ENCODE results near the gene SETBP1.
"Not testable (repeated sequence)": the region's sequence is repeated elsewhere in the genome, so short reads cannot be mapped to it uniquely, and the experiment has no call there.

DNA sequence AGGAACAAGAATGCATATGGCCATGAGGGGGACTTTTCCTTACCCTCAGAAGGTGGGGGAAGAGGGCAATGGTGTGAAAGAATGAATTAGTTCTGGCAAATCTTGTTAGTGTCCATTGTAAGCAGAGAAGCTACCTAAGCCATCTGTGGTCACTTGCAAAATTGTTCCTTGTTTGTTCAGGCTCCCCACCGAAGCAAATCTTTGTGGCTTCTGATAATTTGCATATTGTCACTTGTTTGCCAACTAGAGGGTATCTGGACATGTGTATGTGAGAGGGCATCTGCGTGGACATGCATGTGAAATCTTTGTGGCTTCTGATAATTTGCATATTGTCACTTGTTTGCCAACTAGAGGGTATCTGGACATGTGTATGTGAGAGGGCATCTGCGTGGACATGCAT is 41.1 kb downstream of the SETBP1 start:
- TF ChIP-seq, protein P1, sequence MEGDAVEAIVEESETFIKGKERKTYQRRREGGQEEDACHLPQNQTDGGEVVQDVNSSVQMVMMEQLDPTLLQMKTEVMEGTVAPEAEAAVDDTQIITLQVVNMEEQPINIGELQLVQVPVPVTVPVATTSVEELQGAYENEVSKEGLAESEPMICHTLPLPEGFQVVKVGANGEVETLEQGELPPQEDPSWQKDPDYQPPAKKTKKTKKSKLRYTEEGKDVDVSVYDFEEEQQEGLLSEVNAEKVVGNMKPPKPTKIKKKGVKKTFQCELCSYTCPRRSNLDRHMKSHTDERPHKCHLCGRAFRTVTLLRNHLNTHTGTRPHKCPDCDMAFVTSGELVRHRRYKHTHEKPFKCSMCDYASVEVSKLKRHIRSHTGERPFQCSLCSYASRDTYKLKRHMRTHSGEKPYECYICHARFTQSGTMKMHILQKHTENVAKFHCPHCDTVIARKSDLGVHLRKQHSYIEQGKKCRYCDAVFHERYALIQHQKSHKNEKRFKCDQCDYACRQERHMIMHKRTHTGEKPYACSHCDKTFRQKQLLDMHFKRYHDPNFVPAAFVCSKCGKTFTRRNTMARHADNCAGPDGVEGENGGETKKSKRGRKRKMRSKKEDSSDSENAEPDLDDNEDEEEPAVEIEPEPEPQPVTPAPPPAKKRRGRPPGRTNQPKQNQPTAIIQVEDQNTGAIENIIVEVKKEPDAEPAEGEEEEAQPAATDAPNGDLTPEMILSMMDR (IDR thresholded peaks at IDR 0.05): not testable (repeated sequence)
- TF ChIP-seq POLR2A (IDR thresholded peaks at IDR 0.05): not testable (repeated sequence)
